G401 (cell line): Measurements from ENCODE around the gene PHF24. TPM values are rescaled to one million over a fixed set of nuclear protein-coding genes. Genes with fewer than 3 reads are reported as not detected.

Source experiments
- DNase-seq: peaks from one replicate; pipeline ENCODE4 v3.0.0-alpha.2; 2015; ENCODE audit warnings: low spot score
- in situ Hi-C: cut with HindIII; loops from 2 replicates; pipeline ENCODE4 v1.10.0; 2016; ENCODE audit warnings: low sequenced_read_pairs, mixed read lengths
- total RNA-seq: library from RNA; depleted of rRNA; stranded (reverse); fragments of >200 nt; shearing (Covaris generic); gene quantifications from 2 replicates; pipeline ENCODE4 v1.2.3, GENCODE V29; 2014

Gene PHF24
- total RNA-seq, 1 experiment from 2014 or later: not detected

GRCh38 chr9:34980181-34980761 is 22.2 kb downstream of the PHF24 start:
- in situ Hi-C loops: no loop called here
- DNase-seq: no peak

- in situ Hi-C loops: no loop called here
These were observed 24.3 kb downstream of the PHF24 start for GRCh38 chr9:34982361-34982760.

GRCh38 chr9:34983209-34983608 is 25.1 kb downstream of the PHF24 start:
- no peak for DNase-seq
- in situ Hi-C loops: no loop called here

More at GRCh38 chr9:34982361-34982760, 24.3 kb downstream of the PHF24 start:
- DNase-seq: no peak

GRCh38 chr9:34984049-34984448 is 26.0 kb downstream of the PHF24 start:
- DNase-seq: no peak
- in situ Hi-C loops: no loop called here

- in situ Hi-C loops: no loop called here
- DNase-seq: peak; percentile 81
These were observed 27.3 kb downstream of the PHF24 start for GRCh38 chr9:34985311-34985899.

- DNase-seq: peak; percentile 69
- in situ Hi-C loops: no loop called here
These were observed 28.5 kb downstream of the PHF24 start for GRCh38 chr9:34986540-34987047.

- in situ Hi-C loops: no loop called here
- DNase-seq: peak; percentile 12
These were observed 29.2 kb downstream of the PHF24 start for GRCh38 chr9:34987160-34987901.

GRCh38 chr9:34988218-34989002 is 30.3 kb downstream of the PHF24 start:
- peak; percentile 61 for DNase-seq

GRCh38 chr9:34989003-34989945 is 31.2 kb downstream of the PHF24 start, which contains the start of gene DNAJB5:
DNAJB5 (plus strand) TSS chr9:34989745; CDS start chr9:34990631, 886 bp downstream.
- in situ Hi-C loops: no loop called here
- peak; percentile 100 for DNase-seq

More at GRCh38 chr9:34988218-34989002, 30.3 kb downstream of the PHF24 start:
- in situ Hi-C loops: no loop called here

GRCh38 chr9:34989946-34990635 is 32.0 kb downstream of the PHF24 start:
- in situ Hi-C loops: no loop called here
- peak; percentile 58 for DNase-seq

- in situ Hi-C loops: no loop called here
- DNase-seq: peak; percentile 51
These were observed 33.0 kb downstream of the PHF24 start for GRCh38 chr9:34990908-34991606.

- DNase-seq: peak; percentile 81
- in situ Hi-C loops: no loop called here
These were observed 33.7 kb downstream of the PHF24 start for GRCh38 chr9:34991607-34992375.

- DNase-seq: no peak
These were observed 34.4 kb downstream of the PHF24 start for GRCh38 chr9:34992376-34992951.

GRCh38 chr9:34993502-34994259 is 35.6 kb downstream of the PHF24 start:
- DNase-seq: peak; percentile 93
- in situ Hi-C loops: no loop called here

More at GRCh38 chr9:34992376-34992951, 34.4 kb downstream of the PHF24 start:
- in situ Hi-C loops: no loop called here

- DNase-seq: peak; percentile 88
- in situ Hi-C loops: no loop called here
These were observed 36.3 kb downstream of the PHF24 start for GRCh38 chr9:34994260-34994899.
